Skeletal muscle satellite cell (primary cell): ENCODE results near the gene SPNS2.

Experiments
- H3K27me3 ChIP-seq: 2 replicates; pipeline ENCODE4 v1.7.0; 2013; ENCODE audit warnings: low read length; ENCODE audit not compliant: control insufficient read depth, insufficient read depth
- H3K36me3 ChIP-seq: 2 replicates; pipeline ENCODE4 v1.7.0; 2013; ENCODE audit warnings: mild to moderate bottlenecking, control low read depth, low read length; ENCODE audit not compliant: insufficient read depth
- H3K4me1 ChIP-seq: 2 replicates; pipeline ENCODE4 v1.7.0; 2013; ENCODE audit warnings: low read length; ENCODE audit not compliant: control insufficient read depth, insufficient read depth
- H3K4me2 ChIP-seq: 2 replicates; pipeline ENCODE4 v1.7.0; 2013; ENCODE audit warnings: mild to moderate bottlenecking, low read length
- H3K4me3 ChIP-seq: 2 replicates; pipeline ENCODE4 v1.7.0; 2013; ENCODE audit warnings: low read length
- H3K9ac ChIP-seq: 2 replicates; pipeline ENCODE4 v1.7.0; 2013; ENCODE audit warnings: mild to moderate bottlenecking, low read depth, low read length, moderate library complexity
- H3K9me3 ChIP-seq: replicated peaks from 2 replicates; pipeline ENCODE4 v1.7.0; 2013; ENCODE audit warnings: mild to moderate bottlenecking, control low read depth, low read length

SPNS2 gene

DNA sequence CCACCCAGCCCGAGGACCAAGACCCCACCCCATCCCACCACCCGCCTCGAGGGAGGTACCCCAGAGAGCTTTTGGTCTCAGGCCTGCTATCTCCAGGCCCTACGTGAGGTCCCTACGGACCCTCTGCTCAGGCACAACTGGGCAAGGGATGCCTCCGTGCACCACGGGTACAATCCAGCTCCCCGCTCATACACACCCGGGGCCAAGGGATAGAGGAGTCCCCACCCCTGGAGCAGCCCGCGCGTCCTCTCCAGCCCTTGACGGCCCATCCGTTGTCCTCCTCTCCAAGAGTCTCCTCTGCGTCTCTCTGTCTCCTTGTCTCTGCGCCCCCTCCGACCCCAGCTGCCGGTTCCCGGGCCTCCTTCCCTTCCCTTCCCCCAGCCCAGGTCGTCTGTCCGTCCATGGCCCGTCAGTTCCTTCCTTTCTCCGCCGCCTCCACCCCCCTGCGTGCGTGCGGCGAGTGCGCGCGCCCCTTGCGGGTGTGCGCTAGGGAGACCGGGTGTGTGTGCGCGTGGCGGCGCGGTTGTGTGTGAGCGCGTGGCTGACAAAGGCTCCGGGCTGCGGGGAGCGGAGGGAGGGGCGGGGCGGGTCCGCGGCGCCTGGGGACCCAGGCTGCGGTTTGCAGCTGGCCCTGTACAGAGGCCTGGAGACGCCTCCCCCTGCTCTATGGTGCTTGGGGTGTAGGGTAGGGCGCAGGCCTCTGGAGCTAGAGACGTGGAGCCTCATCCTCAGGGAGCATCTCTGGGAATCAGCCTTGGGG lies 930 bp downstream of the SPNS2 start:
- Histone ChIP-seq H3K4me3 (no peak overlapping the region), H3K9me3 (no peaks in the 10 kb centered on the region), H3K4me2 (peak overlapping the region; percentile 29), H3K4me1 (peaks cover 17% of the 10 kb centered on the region), H3K27me3 (peaks cover 78% of the 10 kb centered on the region), H3K36me3 (no peaks in the 10 kb centered on the region), H3K9ac (no peak overlapping the region)

- Histone ChIP-seq H3K9me3 (no peaks in the 10 kb centered on the region), H3K4me1 (peaks cover 17% of the 10 kb centered on the region), H3K9ac (no peak overlapping the region), H3K4me3 (no peak overlapping the region), H3K36me3 (no peaks in the 10 kb centered on the region), H3K4me2 (no peak overlapping the region), H3K27me3 (peaks cover 83% of the 10 kb centered on the region)
Measured at GRCh38 chr17:4500191-4500571, 1.5 kb downstream of the SPNS2 start.

- Histone ChIP-seq H3K4me3 (no peak overlapping the region), H3K9me3 (no peaks in the 10 kb centered on the region)
Measured at GRCh38 chr17:4501295-4501949, 2.7 kb downstream of the SPNS2 start.

DNA sequence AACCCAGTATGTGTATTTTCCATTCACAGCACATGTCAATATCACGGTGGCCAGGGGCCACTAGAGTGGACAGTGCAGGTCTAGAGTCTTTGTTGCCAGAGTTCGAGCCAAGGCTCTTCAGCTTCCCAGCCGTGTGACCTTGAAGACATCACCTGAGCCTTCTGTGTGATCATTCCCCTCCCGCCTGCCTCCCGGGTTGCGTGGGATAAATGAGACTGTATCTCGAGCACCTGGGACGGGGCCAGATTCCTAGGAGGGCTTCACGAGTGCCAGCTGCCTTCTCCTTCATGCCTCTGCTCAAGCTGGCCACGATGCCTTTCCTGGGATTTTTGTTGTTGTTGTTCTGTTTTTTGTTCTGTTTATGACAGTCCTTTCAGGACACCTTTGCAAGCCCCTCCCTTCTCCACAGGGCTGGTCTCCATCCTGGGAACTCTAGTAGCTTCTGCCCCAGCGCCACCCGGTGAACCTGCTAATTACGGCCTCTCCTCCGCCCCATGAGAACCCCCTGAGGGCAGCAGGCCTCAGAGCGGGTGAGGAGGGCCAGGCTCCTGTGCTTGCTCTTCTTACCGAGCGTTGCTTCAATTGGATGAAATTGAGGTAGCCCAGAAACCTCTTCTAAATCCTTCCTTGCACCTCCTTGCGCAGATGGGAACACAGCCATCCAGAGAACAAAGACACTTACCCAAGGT lies 3.9 kb downstream of the SPNS2 start:
- H3K4me1 ChIP-seq = peaks cover 8% of the 10 kb centered on the region
- H3K9me3 ChIP-seq = no peaks in the 10 kb centered on the region
- H3K36me3 ChIP-seq = no peaks in the 10 kb centered on the region
- no peak overlapping the region for H3K4me3 ChIP-seq
- H3K4me2 ChIP-seq = no peak overlapping the region
- H3K9ac ChIP-seq = no peak overlapping the region
- H3K27me3 ChIP-seq = peaks cover 85% of the 10 kb centered on the region

More at GRCh38 chr17:4501295-4501949, 2.7 kb downstream of the SPNS2 start:
- H3K4me1 ChIP-seq = peaks cover 17% of the 10 kb centered on the region
- H3K36me3 ChIP-seq = no peaks in the 10 kb centered on the region
- H3K4me2 ChIP-seq = no peak overlapping the region
- no peak overlapping the region for H3K9ac ChIP-seq
- peaks cover 88% of the 10 kb centered on the region for H3K27me3 ChIP-seq

- no peaks in the 10 kb centered on the region for H3K4me1 ChIP-seq
- no peak overlapping the region for H3K4me2 ChIP-seq
- H3K27me3 ChIP-seq = peaks cover 83% of the 10 kb centered on the region
- H3K9me3 ChIP-seq = no peaks in the 10 kb centered on the region
- no peak overlapping the region for H3K4me3 ChIP-seq
- H3K36me3 ChIP-seq = no peaks in the 10 kb centered on the region
- H3K9ac ChIP-seq = no peak overlapping the region
Measured at GRCh38 chr17:4503283-4504025, 4.8 kb downstream of the SPNS2 start.

- H3K4me3 ChIP-seq = no peak overlapping the region
- no peaks in the 10 kb centered on the region for H3K9me3 ChIP-seq
- no peak overlapping the region for H3K9ac ChIP-seq
- no peak overlapping the region for H3K4me2 ChIP-seq
- H3K4me1 ChIP-seq = no peaks in the 10 kb centered on the region
- peaks cover 82% of the 10 kb centered on the region for H3K27me3 ChIP-seq
- no peaks in the 10 kb centered on the region for H3K36me3 ChIP-seq
Measured at GRCh38 chr17:4504188-4504587, 5.5 kb downstream of the SPNS2 start.

- no peaks in the 10 kb centered on the region for H3K36me3 ChIP-seq
- no peak overlapping the region for H3K4me3 ChIP-seq
- H3K9me3 ChIP-seq = no peaks in the 10 kb centered on the region
- no peak overlapping the region for H3K4me2 ChIP-seq
- H3K4me1 ChIP-seq = no peaks in the 10 kb centered on the region
- peaks cover 81% of the 10 kb centered on the region for H3K27me3 ChIP-seq
- H3K9ac ChIP-seq = no peak overlapping the region
Measured at GRCh38 chr17:4505187-4505586, 6.5 kb downstream of the SPNS2 start.

- H3K36me3 ChIP-seq = no peaks in the 10 kb centered on the region
- H3K4me1 ChIP-seq = no peaks in the 10 kb centered on the region
- no peak overlapping the region for H3K4me2 ChIP-seq
- H3K9me3 ChIP-seq = no peaks in the 10 kb centered on the region
- no peak overlapping the region for H3K4me3 ChIP-seq
- peaks cover 79% of the 10 kb centered on the region for H3K27me3 ChIP-seq
- no peak overlapping the region for H3K9ac ChIP-seq
Measured at GRCh38 chr17:4506175-4506813, 7.6 kb downstream of the SPNS2 start.

- H3K4me1 ChIP-seq = no peaks in the 10 kb centered on the region
- H3K36me3 ChIP-seq = no peaks in the 10 kb centered on the region
- H3K27me3 ChIP-seq = peaks cover 80% of the 10 kb centered on the region
- no peaks in the 10 kb centered on the region for H3K9me3 ChIP-seq
- H3K4me2 ChIP-seq = no peak overlapping the region
- H3K9ac ChIP-seq = no peak overlapping the region
- H3K4me3 ChIP-seq = no peak overlapping the region
Measured at GRCh38 chr17:4506892-4507291, 8.2 kb downstream of the SPNS2 start.

GRCh38 chr17:4507361-4508111 lies 8.9 kb downstream of the SPNS2 start:
- Histone ChIP-seq H3K9me3 (no peaks in the 10 kb centered on the region), H3K4me3 (no peak overlapping the region), H3K4me2 (no peak overlapping the region), H3K4me1 (no peaks in the 10 kb centered on the region), H3K36me3 (no peaks in the 10 kb centered on the region), H3K9ac (no peak overlapping the region), H3K27me3 (peaks cover 77% of the 10 kb centered on the region)
